ENCODE results near the gene RARS2. TPM values are rescaled to one million over a fixed set of nuclear protein-coding genes. Genes with fewer than 3 reads are reported as not detected.
A peak's percentile ranks its signal among the peaks of the same experiment; 100 is the strongest.

Gene RARS2, protein sequence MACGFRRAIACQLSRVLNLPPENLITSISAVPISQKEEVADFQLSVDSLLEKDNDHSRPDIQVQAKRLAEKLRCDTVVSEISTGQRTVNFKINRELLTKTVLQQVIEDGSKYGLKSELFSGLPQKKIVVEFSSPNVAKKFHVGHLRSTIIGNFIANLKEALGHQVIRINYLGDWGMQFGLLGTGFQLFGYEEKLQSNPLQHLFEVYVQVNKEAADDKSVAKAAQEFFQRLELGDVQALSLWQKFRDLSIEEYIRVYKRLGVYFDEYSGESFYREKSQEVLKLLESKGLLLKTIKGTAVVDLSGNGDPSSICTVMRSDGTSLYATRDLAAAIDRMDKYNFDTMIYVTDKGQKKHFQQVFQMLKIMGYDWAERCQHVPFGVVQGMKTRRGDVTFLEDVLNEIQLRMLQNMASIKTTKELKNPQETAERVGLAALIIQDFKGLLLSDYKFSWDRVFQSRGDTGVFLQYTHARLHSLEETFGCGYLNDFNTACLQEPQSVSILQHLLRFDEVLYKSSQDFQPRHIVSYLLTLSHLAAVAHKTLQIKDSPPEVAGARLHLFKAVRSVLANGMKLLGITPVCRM
- total RNA-seq, result 10 to 100 TPM; 11.4 to 21.1 (median 13.4) TPM

DNA sequence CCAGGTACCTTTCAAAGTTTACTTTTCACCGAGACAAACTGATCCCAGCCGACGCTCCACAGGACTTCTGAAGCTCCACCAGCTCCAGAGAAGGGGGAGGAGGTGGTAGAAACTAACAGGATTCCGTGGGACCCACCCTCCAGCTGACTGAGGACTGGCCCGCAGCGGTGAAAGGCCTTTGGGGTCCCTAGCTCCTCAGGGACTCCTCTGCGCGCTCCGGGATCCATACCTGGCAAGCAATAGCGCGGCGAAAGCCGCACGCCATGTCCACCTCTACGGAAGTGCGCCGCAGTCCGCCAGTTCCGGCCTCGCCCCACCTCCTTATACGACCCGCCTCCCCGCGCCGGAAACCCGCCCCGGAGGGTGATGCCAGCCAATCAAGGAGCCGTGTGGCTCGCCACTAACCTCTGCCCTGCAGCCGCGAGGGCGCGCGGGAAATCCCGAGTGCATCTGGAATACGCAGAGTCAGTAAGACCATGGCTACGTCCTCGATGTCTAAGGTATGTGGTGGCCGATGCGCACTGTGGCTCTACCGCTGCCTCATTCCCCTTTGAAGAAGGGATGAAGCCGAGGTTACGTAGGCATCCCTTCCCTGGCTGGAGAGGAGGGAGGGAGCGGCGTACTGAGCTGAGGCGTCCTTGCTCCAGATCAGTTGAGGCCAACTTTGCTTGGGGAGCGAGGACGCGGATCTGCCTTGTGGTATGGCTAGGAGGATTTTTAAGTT is at the start of gene RARS2, which contains the start of gene ORC3:
Gene RARS2, minus strand, starts transcription at position 295 of the 724 bp plus-strand sequence. Its CDS starts 30 bp downstream, at position 265.
Gene ORC3, plus strand, starts transcription at position 443 of the 724 bp plus-strand sequence. Its CDS starts 34 bp downstream, at position 477.
- TF ChIP-seq, protein P1, sequence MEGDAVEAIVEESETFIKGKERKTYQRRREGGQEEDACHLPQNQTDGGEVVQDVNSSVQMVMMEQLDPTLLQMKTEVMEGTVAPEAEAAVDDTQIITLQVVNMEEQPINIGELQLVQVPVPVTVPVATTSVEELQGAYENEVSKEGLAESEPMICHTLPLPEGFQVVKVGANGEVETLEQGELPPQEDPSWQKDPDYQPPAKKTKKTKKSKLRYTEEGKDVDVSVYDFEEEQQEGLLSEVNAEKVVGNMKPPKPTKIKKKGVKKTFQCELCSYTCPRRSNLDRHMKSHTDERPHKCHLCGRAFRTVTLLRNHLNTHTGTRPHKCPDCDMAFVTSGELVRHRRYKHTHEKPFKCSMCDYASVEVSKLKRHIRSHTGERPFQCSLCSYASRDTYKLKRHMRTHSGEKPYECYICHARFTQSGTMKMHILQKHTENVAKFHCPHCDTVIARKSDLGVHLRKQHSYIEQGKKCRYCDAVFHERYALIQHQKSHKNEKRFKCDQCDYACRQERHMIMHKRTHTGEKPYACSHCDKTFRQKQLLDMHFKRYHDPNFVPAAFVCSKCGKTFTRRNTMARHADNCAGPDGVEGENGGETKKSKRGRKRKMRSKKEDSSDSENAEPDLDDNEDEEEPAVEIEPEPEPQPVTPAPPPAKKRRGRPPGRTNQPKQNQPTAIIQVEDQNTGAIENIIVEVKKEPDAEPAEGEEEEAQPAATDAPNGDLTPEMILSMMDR (IDR thresholded peaks at IDR 0.05 in 4 of 5, conservative IDR thresholded peaks at IDR 0.05 in 1 of 5), result no peak
- TF ChIP-seq POLR2A (IDR thresholded peaks at IDR 0.05), result peak; percentile 84 to 91
- Histone ChIP-seq H3K27ac (peak within 1 kb of the TSS; percentile 85 to 91 (median 88)), H3K36me3 (peaks cover 0 to 6% of the 10 kb centered on the region in 2 donors), H3K4me1 (peaks cover 31 to 32% of the 10 kb centered on the region in 2 donors), H3K4me3 (peak within 1 kb of the TSS; percentile 73 to 94 (median 84)), H3K9me3 (no peaks in the 10 kb centered on the region), H3K27me3 (no peaks in the 10 kb centered on the region)
- DNase-seq, result peak; percentile 94 to 95
- ATAC-seq, result peak; percentile 99
- in situ Hi-C loops (cut with MboI; ENCODE audit: low sequenced_read_pairs in 4 of 4) (loop anchor here in 1 of 4 donors (25.0 kb wide), 1 partner anchor 197 kb away; no protein-coding TSS in a partner anchor), intact Hi-C loops (cut with DNase I; ENCODE audit: low total_unique reads) (loop anchor here (1.0 to 10.0 kb wide), 4 partner anchors 112 to 205 kb away; partner anchors contain the start of genes AKIRIN2 and CFAP206)

DNA sequence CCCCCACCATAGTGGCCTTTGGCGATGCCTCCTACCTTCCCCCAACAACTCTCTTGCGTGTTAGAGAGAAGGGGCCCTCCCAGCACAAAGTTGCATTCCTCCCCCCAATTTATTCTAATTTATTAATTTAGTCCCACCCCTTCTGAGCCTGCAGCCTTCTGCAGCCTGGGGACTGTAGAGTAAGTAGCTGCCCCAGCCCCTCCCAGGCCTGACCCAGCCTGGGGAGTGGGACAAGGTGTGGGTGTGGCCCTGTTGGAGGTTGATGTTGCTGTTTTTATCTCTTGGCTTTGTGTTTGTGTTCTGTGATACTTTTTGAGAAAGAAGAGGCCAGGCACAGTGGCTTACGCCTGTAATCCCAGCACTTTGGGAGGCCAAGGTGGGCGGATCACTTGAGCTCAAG is 49.6 kb upstream of the RARS2 start:
- H3K9me3 ChIP-seq, result no peaks in the 10 kb centered on the region
- intact Hi-C loops (cut with DNase I; ENCODE audit: low total_unique reads) (loop anchor here (10.0 kb wide), 1 partner anchor 155 kb away; no protein-coding TSS in a partner anchor), in situ Hi-C loops (cut with MboI; ENCODE audit: low sequenced_read_pairs in 4 of 4) (no loop called here)
- peaks cover 0 to 6% of the 10 kb centered on the region in 2 donors for H3K4me1 ChIP-seq
- ATAC-seq, result no peak
- H3K36me3 ChIP-seq, result peaks cover 0 to 5% of the 10 kb centered on the region in 2 donors
- H3K4me3 ChIP-seq, result no peak overlapping the region
- DNase-seq, result no peak
- H3K27me3 ChIP-seq, result no peaks in the 10 kb centered on the region
- no peak overlapping the region for H3K27ac ChIP-seq
- TF ChIP-seq, protein P1 (IDR thresholded peaks at IDR 0.05 in 4 of 5, conservative IDR thresholded peaks at IDR 0.05 in 1 of 5), result no peak
- no peak for TF ChIP-seq POLR2A (IDR thresholded peaks at IDR 0.05)

DNA sequence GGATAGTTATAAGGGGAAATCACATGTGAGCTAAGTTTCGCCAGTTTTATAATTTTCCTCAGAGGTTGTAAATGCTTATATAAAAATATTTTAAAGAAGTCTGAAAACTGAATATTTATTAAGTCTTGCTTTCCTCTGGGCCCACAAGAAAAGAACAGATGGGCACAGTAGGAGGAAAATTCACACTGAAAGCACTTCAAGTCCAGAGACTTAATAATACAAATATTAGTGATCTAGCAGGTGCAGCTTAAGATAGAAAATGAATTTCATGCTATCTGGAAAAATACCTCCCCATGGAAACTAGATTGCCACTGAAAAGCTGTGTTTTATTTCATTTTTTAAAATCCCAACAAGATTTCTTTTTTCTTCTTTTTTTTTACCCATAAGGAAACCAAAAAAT is 47.3 kb upstream of the RARS2 start:
- Histone ChIP-seq H3K27ac (no peak overlapping the region), H3K27me3 (no peaks in the 10 kb centered on the region), H3K4me1 (peaks cover 0 to 6% of the 10 kb centered on the region in 2 donors), H3K36me3 (peaks cover 0 to 10% of the 10 kb centered on the region in 2 donors), H3K4me3 (no peak overlapping the region), H3K9me3 (no peaks in the 10 kb centered on the region)
- intact Hi-C loops (cut with DNase I; ENCODE audit: low total_unique reads), result loop anchor here (10.0 kb wide), 1 partner anchor 158 kb away; no protein-coding TSS in a partner anchor
- in situ Hi-C loops (cut with MboI; ENCODE audit: low sequenced_read_pairs in 4 of 4), result no loop called here
- no peak for DNase-seq
- TF ChIP-seq POLR2A (IDR thresholded peaks at IDR 0.05), result no peak
- TF ChIP-seq, protein P1 (IDR thresholded peaks at IDR 0.05 in 4 of 5, conservative IDR thresholded peaks at IDR 0.05 in 1 of 5), result no peak
- ATAC-seq, result no peak

DNA sequence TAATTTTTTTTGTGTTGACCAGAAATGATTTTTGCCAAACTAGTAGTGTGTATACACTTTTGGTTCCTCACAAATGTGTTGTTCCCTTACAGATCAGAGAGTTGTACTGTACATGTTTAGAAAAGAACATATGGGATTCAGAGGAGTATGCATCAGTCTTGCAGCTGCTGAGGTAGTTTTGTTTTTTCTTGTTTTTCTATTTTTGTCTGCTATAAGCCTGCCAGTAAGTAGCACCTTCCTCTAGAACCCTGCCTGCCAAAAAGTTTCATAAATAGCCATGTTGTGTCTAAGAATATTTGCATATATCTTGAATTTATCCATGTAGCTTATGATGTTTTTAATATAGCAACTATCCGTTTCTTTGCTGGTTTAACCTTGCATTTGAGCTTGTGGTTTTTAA is 46.5 kb upstream of the RARS2 start:
- no peak for TF ChIP-seq POLR2A (IDR thresholded peaks at IDR 0.05)
- TF ChIP-seq, protein P1 (IDR thresholded peaks at IDR 0.05 in 4 of 5, conservative IDR thresholded peaks at IDR 0.05 in 1 of 5), result no peak
- DNase-seq (no peak), ATAC-seq (no peak)
- in situ Hi-C loops (cut with MboI; ENCODE audit: low sequenced_read_pairs in 4 of 4), result no loop called here
- peaks cover 0 to 16% of the 10 kb centered on the region in 2 donors for H3K36me3 ChIP-seq
- intact Hi-C loops (cut with DNase I; ENCODE audit: low total_unique reads), result loop anchor here (10.0 kb wide), 1 partner anchor 158 kb away; no protein-coding TSS in a partner anchor
- no peaks in the 10 kb centered on the region for H3K27me3 ChIP-seq
- H3K9me3 ChIP-seq, result no peaks in the 10 kb centered on the region
- no peak overlapping the region for H3K4me3 ChIP-seq
- H3K4me1 ChIP-seq, result peaks cover 0 to 6% of the 10 kb centered on the region in 2 donors
- H3K27ac ChIP-seq, result no peak overlapping the region

All from gastrocnemius medialis (tissue), 4 donors.